GM12864 (cell line): ENCODE measurements around the gene MARCHF10.

ENCODE experiments used
- DNase-seq: peaks from one replicate; pipeline ENCODE4 v3.0.0-alpha.2; 2011; ENCODE audit warnings: low read depth
- H3K4me3 ChIP-seq: 2 replicates; pipeline ENCODE4 v1.5.1; 2011; ENCODE audit warnings: mild to moderate bottlenecking, low read depth, low read length, control low read depth
- CTCF ChIP-seq: IDR thresholded peaks from 2 replicates; pipeline ENCODE4 v1.5.1; 2011; ENCODE audit warnings: low read depth, mild to moderate bottlenecking, moderate library complexity, low read length, control low read depth, inconsistent platforms; ENCODE audit errors: missing control alignments

Gene MARCHF10

DNA sequence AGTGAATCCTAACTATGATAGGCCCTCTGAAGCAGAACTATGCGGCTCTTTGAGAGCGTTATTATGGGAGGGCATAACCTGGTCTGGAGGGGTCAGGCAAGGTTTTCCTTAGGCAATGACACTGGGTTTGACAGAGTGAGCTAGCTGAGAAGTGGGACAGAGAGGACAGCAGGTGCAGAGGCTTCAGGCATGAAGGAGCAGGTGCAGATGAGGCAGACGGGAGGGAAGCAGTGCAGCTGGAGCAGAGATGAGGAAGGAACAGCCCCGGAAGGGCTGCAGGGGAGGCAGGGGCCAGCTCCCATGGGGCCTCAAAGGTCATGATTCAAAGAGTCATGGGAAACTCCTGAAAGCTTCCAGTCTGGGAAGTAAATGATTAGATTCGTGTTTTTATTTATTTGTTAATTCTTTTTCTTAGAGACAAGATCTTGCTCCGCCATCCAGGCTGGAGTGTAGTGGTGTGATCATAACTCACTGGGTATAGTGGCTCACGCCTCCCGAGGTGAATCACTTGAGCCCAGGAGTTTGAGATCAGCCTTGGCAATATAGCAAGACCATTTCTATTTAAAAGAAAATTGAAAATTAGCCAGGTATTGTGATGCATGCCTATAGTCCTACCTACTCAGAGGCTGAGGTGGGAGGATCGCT lies 5.4 kb downstream of the MARCHF10 start:
- no peak for DNase-seq
- TF ChIP-seq CTCF, result no peak
- no peak overlapping the region for H3K4me3 ChIP-seq

- no peak for DNase-seq
- no peak overlapping the region for H3K4me3 ChIP-seq
- TF ChIP-seq CTCF, result no peak
Observed at GRCh38 chr17:62801553-62802114, 6.5 kb downstream of the MARCHF10 start.

- no peak for TF ChIP-seq CTCF
- no peak for DNase-seq
- no peak overlapping the region for H3K4me3 ChIP-seq
Observed at GRCh38 chr17:62800585-62800984, 7.5 kb downstream of the MARCHF10 start.

DNA sequence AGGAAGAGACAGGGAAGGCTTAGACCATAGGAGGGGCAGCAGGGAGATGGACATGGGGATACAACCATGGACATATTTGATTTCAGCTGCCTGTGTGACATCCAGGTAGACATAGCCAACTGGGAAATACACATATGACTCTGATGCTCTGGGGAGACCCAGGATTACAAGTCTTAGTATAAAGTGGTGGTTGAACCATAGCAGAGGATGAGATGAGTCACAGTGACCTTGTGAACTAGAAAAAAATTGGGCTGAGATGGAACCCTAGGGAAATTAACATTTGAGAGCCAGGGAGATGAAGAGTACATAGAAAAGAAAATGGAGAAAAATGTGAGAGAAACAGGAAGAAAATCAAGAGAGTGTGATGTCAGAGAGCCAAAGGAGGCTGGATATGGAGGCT lies 10.2 kb downstream of the MARCHF10 start:
- no peak for DNase-seq
- no peak overlapping the region for H3K4me3 ChIP-seq
- TF ChIP-seq CTCF, result no peak

- no peak for TF ChIP-seq CTCF
- DNase-seq, result no peak
- H3K4me3 ChIP-seq, result no peak overlapping the region
Observed at GRCh38 chr17:62796291-62796690, 11.8 kb downstream of the MARCHF10 start.

GRCh38 chr17:62794666-62794971 lies 13.5 kb downstream of the MARCHF10 start:
- TF ChIP-seq CTCF, result no peak
- no peak overlapping the region for H3K4me3 ChIP-seq
- DNase-seq, result no peak
